GM19328 (cell line): ENCODE data around the gene CADM4.
A peak's percentile ranks its signal among the peaks of the same experiment; 100 is the strongest.
"Not testable (repeated sequence)": the region's sequence is repeated elsewhere in the genome, so short reads cannot be mapped to it uniquely, and the experiment has no call there.

ENCODE experiments used
- ATAC-seq: cut with Tn5 transposase; IDR thresholded peaks from one replicate; pipeline ENCODE4 v1.9.1; 2021; ENCODE audit warnings: mild to moderate bottlenecking, moderate library complexity; ENCODE audit not compliant: unreplicated experiment

The CADM4 gene

GRCh38 chr19:43610493-43610892 is 29.2 kb downstream of the CADM4 start:
- no peak for ATAC-seq

GRCh38 chr19:43609872-43610271 is 29.8 kb downstream of the CADM4 start:
- ATAC-seq, result no peak

- ATAC-seq, result no peak
Observed at GRCh38 chr19:43607238-43608205, 32.1 kb downstream of the CADM4 start.

DNA sequence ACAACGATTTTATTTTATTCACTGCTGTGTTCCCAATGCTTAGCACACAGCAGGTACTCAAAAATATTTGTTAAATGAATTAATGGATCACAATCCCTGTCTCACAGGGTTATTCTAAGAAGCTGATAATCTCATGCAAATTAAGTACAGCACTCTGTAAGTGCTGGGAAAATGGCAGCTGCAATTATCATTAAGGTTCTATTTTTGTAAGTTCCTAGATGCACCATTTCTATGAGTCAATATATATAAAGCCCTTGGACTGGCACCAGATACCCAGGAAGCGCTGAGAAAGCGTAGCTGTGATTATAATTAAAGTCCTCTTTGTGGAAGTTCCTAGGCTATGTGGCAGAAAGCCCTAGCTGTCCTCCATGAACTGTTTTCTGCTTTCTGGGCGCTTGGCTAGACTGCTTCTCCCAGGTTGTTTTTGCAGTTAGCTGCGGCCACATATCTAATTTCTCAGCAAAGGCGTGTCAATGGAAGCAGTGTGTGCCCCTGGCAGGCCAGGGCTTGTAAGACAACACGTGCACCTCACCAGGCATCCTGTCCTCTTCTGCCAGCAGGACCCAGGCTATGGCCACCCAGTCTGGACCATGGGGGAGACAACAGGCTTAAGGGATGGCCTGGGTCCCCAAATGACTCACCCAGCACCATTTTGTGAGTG is 33.0 kb downstream of the CADM4 start:
- no peak for ATAC-seq

DNA sequence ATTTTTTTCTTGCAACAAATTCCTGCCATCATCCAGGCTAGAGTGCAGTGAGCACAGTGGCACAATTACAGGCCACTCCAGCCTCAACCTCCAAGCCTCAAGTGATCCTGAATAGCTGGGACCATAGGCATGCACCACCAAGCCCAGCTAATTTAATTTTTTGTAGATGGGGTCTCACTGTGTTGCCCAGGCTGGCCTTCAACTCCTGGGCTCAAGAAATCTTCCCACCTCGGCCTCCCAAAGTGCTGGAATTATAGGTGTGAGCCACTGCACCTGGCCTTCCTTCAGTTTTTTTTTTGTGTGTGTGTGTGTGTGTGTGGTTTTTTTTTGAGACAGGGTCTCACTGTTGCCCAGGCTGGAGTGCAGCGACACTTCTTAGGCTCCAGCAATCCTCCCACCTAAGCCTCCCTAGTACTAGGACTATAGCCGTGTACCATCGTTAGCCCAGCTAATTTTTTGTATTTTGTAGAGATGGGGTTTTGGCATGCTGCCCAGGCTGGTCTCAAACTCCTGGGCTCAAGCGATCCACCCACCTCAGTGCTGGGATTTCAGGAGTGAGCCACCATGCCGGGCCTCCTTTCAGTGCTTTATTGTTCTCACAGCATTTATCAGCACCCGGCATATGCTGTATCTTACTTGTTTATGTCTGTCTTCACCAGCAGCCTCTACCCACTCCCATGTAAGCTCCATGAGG is 33.6 kb downstream of the CADM4 start:
- ATAC-seq, result no peak

- ATAC-seq, result not testable (repeated sequence)
Observed at GRCh38 chr19:43600326-43600725, 39.3 kb downstream of the CADM4 start.

DNA sequence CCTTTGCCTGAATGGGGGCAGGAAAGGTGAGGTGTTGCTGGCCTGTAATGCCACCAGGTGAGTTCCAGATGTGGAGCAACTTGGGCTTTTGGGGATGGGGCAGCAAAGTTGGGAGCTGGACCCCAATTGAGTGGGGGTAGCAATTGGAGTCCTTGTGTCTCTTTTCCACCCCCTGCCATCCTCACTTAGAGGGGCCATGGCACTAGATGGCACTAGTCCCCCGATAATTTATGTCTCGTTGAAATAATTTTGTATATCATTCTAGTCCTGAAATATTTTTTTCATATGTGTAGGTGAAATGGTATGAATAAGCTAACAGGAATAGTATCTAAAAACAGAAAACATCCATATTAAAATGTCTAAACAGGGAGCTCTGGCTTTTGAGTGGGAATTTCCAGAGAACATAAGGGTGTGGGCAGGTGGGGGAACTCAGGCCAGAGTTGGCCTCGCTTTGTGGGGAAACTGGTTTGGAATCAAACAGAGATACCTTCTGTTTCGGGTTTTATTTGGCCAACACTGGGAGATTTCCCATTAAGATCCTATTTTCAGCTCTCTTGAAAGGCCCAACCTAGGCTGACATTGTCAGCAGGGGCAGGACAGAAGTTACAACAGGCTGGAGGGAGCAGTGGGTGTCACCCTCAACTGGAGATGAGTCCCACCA is 39.9 kb downstream of the CADM4 start:
- no peak for ATAC-seq

DNA sequence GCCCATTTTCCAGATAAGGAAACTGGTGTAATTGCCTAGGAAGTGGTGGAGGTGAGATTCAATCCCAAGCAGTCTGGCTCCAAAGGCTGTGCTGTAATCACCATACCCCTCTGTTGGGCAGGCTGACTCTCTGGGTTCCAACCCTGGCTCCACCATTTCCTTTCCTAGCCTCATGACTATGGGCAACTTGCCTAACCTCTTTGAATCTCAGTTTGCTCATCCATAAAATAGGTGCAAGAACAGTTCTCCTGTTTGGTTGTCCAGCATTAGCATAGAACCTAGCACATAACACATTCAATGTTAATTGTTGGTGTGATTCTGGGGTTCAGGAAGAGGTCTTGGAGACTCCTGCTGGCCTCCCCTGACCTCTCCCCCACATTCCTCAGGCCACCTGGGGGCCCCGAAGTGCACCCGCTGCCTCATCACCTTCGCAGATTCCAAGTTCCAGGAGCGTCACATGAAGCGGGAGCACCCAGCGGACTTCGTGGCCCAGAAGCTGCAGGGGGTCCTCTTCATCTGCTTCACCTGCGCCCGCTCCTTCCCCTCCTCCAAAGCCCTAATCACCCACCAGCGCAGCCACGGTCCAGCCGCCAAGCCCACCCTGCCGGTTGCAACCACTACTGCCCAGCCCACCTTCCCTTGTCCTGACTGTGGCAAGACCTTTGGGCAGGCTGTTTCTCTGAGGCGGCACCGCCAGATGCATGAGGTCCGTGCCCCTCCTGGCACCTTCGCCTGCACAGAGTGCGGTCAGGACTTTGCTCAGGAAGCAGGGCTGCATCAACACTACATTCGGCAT is 41.0 kb downstream of the CADM4 start:
- ATAC-seq, result no peak

DNA sequence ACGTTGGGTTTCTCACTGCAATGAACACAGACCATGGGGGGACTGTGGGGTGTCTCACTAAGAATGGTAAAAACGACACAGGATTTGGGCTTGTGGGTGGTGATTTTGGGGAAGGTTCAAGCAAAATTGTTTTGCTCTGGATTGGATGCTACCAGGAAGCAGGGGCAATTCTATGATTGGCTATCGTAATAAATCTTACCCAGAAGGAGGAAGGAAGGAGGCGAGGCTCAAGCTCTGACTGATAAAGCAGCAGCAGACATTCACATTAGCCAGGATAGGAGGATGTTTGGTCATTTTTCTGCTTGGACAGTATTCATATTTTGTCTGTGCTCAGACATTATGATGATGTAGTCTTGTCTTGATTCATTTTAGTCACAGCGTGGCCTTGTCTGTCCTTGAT is 41.8 kb downstream of the CADM4 start:
- ATAC-seq, result no peak

- no peak for ATAC-seq
Observed at GRCh38 chr19:43596842-43597461, 42.7 kb downstream of the CADM4 start.

DNA sequence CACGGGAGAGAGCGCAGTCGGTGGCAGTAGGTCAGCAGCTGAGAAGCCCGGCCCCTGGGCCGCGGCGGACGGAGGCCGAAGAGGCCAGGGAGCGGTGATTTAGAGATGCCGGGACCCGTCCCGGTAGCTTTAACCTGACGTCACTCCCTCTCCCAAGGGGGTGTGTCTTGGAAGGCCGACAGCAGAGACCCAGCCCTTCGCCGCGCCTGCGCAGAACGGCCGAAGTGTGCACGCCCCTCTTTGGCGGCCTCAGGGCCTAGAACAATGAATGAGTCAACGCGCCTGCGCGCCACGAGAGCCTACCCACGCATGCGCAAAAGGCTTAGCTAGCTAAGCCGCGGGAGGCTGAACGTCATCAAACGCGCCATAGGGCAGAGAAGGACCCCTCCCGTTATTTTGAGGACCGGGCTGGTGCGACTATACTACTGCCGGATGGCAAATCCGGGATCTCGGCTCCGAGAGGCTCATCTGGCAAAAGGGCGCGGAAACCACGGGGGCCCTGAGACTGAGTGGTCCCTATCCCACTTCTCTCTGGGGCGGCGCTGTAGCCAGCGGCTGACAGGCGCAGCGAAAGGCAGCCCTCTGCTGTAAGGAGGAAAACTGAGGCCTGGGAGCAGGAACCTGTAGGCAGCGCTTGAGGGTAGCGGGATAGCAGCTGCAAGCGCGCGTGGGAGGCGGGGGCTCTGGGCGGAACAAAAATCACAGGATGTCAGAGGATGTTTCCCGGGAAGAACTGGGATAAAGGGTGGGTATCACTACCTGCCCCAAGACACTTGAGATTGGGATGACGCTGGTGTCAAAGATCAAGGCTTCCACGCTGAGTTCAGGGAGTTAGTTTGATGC is 43.4 kb downstream of the CADM4 start, which contains the start of the genes IRGQ and ZNF576:
IRGQ (minus strand) TSS at position 136 of the 843 bp plus-strand sequence. CDS start 796 bp downstream, outside the sequence.
ZNF576 (plus strand) TSS at position 597 of the 843 bp plus-strand sequence. CDS start 514 bp downstream, outside the sequence.
- peak; percentile 82 for ATAC-seq

DNA sequence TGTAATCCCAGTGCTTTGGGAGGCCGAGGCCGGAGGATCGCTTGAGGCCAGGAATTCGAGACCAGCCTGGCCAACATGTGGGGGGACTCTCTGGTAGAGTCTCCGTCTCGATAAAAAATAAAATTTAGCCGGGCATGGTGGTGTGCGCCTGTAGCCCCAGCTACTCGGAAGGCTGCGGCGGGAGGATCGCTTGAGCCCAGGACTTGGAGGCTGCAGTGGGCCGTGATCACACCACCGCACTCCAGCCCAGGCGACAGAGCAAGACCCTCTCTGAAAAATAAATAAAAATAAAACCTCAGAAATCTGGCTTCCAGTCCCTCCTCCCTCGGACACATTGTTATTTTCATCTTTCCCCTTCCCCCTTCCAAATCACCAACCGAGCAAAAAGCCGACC is 44.0 kb downstream of the CADM4 start:
- ATAC-seq, result peak; percentile 4

GRCh38 chr19:43594710-43595604 is 44.7 kb downstream of the CADM4 start:
- ATAC-seq, result no peak

DNA sequence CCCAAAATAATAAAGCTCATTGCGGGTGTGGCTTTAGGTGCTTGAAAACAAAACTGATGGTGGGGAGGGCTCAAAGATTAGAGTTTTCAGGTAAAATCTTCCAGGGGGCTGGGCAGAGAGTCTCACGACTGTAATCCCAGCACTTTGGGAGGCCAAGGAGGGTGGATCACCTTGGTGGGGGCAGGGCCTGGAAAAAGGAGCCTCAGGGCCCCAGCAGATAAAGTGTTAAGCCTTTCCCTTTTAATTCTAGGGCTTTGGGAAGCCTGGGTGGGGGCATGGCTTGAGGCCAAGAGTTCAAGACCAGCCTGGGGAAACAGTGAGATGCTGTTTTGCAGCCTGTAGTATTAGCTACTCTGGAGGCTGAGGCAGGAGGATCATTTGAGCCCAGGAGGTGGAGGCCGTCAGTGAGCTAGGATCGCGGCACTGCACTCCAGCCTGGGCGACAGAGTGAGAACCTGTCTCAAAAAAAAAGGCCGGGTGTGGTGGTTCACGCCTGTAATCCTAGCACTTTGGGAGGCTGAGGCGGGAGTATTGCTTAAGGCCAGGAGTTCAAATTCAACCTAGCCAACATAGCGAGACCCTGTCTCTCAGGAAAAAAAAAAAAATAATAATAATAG is 45.5 kb downstream of the CADM4 start:
- ATAC-seq, result no peak

- no peak for ATAC-seq
Observed at GRCh38 chr19:43592800-43593350, 46.8 kb downstream of the CADM4 start.

- no peak for ATAC-seq
Observed at GRCh38 chr19:43591904-43592772, 47.5 kb downstream of the CADM4 start.
